ENCODE measurements around the gene GOLGA8M.
A peak's percentile ranks its signal among the peaks of the same experiment; 100 is the strongest.
"Not testable (repeated sequence)": the region's sequence is repeated elsewhere in the genome, so short reads cannot be mapped to it uniquely, and the experiment has no call there.

GOLGA8M gene, protein sequence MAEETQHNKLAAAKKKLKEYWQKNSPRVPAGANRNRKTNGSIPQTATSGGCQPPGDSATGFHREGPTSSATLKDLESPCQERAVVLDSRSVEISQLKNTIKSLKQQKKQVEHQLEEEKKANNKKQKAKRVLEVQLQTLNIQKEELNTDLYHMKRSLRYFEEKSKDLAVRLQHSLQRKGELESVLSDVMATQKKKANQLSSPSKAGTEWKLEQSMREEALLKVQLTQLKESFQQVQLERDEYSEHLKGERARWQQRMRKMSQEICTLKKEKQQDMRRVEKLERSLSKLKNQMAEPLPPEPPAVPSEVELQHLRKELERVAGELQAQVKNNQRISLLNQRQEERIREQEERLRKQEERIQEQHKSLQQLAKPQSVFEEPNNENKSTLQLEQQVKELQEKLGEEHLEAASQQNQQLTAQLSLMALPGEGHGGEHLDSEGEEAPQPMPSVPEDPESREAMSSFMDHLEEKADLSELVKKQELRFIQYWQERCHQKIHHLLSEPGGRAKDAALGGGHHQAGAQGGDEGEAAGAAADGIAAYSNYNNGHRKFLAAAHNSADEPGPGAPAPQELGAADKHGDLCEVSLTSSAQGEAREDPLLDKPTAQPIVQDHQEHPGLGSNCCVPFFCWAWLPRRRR
- total RNA-seq: 0 to 2.6 (median 0.07) reads per million in 17 experiments

DNA sequence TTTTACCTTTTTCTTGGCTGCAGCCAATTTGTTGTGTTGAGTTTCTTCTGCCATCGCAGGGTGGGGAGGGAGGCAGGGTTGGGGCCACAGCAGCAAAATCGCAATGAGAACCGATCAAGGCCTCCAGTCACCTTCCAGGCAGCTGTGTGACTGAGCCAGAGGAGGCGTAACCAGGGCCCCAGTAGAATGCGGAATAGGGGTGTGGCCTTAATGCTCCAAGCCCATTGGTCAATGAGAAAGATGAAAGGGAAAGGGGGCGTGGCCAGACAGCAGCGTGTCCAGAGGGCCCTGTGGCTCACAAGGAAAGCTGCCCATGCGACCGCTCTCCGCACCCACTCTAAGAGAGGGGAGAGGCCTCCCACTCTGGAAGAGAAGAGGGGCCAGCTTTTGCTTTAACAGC lies at the start of gene GOLGA8M:
TSS of gene GOLGA8M (minus strand) at position 152 of the 400 bp plus-strand sequence. CDS start at position 54, 98 bp downstream.
- not testable (repeated sequence) for DNase-seq

- not testable (repeated sequence) for DNase-seq
Measured at GRCh38 chr15:28742890-28743289, 30.7 kb upstream of the GOLGA8M start.

DNA sequence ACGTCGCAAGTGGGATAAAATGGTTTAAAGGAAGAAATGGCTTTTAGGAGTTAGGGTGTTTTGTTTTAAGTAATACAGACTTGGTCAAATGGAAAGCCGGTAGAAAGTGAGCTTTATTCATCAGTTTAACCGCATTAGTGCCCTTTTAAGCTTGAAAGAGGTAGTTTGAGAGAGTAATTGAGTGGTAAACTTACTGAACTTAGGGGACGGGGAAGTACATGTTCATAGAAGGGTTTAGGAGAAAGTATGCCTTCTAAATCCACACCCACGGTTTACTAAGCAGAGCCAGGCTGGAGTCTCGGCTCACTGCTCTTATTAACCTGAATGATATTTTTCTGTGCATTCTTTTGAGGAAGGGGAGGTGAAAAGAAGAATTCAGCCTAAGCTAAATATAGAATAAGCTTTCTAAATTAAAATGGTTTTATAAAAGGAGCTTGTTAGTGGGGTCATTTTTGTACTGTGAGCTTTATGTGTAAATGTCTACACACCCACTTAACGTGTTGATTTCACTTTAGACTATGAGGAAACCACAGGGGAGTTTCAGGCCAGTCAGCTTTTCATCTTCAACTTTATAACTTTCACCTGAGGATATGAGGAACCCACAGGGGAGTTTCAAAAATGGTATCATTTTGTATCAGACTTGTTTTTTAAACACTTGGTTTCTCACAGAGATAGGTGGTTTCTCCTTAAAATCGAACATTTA lies 26.5 kb upstream of the GOLGA8M start:
- DNase-seq: not testable (repeated sequence)

DNA sequence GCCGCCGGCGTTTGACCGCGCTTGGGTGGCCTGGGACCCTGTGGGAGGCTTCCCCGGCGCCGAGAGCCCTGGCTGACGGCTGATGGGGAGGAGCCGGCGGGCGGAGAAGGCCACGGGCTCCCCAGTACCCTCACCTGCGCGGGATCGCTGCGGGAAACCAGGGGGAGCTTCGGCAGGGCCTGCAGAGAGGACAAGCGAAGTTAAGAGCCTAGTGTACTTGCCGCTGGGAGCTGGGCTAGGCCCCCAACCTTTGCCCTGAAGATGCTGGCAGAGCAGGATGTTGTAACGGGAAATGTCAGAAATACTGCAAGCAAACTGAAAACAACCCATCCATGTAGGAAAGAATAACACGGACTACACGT lies 26.0 kb upstream of the GOLGA8M start:
- DNase-seq: not testable (repeated sequence)

DNA sequence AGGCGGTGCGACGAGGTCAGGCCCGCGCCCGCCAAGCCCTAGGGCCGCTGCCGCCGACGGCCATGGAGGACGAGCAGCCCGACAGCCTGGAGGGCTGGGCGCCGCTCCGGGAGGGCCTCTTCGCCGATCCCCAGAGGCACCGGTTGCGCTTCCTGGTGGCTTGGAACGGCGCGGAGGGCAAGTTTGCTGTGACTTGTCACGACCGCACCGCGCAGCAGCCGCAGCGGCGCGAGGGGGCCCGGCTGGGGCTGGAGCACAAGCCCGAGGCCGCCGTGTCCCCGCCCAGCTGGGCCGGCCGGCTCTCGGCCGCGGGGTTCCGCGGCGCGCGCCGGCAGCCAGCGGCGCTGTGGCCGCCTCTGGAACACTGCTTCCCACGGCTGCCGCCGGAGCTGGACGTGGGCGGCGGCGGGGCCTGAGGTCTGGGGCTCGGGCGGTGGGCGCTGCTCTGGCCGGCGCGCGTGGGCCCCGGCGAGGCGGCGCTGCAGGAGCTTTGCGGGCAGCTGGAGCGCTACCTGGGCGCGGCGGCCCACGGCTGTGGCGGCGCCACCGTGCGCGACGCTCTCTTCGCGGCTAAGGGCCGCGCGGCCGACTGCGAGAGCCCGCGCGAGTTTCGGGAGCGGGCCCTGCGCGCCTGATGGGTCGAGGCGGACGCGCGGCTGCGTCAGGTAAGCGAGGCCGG lies 25.4 kb upstream of the GOLGA8M start:
- peak; percentile 24 to 64 (median 42) for DNase-seq

GRCh38 chr15:28728061-28728460 lies 15.8 kb upstream of the GOLGA8M start:
- DNase-seq: not testable (repeated sequence)

DNA sequence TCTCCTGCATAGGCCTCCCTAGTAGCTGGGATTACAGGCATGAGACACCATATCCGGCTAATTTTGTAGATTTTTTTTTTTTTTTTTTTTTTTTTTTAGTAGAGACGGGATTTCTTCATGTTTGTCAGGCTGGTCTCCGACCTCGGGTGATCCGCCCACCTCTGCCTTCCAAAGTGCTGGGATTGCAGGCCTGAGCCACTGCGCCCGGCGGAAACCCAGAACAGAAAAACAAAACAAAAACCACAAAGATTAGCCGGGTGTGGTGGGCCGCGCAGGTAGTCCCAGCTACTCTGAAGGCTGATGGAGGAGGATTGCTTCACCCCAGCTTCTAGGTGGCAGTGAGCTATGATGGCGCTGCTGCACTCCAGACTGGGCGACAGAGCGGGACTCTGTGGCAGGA lies 14.8 kb upstream of the GOLGA8M start:
- not testable (repeated sequence) for DNase-seq

DNA sequence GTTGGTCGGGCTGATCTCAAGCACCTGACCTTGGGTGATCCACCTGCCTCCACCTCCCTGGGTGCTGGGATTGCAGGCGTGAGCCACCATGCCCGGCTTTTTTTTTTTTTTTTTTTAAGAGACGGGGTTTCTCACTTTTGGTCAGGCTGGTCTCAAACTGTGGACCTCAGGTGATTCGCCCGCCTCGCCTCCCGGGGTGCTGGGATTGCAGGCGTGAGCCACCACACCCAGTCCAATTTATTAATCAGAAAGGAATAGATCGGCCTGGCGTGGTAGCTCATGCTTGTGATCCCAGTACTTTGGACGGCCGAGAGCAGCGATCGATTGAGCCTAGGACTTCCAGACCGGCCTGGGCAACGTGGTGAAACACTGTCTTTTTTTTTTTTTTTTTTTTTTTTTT lies 13.9 kb upstream of the GOLGA8M start:
- DNase-seq: no peak

GRCh38 chr15:28725556-28725955 lies 13.3 kb upstream of the GOLGA8M start:
- no peak for DNase-seq

GRCh38 chr15:28723986-28724385 lies 11.8 kb upstream of the GOLGA8M start:
- not testable (repeated sequence) for DNase-seq

GRCh38 chr15:28719626-28720025 lies 7.4 kb upstream of the GOLGA8M start:
- not testable (repeated sequence) for DNase-seq

DNA sequence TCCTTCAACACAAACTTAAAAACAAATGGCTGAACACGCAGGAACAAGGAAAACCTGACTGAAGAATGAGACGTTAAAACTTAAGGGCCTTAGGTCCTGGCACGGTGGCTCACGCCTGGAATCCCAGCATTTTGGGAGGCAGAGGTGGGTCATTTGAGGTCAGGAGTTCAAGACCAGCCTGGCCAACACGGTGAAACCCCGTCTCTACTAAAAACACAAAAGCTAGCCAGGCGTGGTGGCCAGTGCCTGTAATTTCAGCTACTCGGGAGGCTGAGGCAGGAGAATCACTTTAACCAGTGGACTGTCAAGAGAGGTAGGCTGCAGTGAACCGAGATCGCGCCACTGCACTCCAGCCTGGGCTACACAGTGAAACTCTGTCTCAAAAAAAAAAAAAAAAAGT lies 6.4 kb upstream of the GOLGA8M start:
- DNase-seq: not testable (repeated sequence)

DNA sequence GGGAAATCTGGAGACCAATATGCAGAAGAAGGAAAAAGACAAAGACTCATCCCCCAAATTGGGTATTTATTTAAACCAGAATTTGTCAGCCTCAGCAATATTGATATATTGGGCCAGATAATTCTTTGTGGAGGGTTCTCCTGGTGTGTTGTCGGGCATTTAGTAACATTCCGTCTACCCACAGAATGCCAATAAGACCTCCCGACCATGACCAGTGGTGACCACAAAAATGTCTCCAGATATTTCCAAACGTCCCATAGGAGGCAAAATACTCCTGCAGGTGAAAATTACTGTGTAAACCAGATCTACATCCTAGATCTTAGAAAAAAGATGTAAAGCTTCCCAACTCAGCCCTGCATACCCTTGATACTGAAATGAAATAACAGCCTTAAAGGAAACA lies 2.0 kb upstream of the GOLGA8M start:
- DNase-seq: not testable (repeated sequence)

DNA sequence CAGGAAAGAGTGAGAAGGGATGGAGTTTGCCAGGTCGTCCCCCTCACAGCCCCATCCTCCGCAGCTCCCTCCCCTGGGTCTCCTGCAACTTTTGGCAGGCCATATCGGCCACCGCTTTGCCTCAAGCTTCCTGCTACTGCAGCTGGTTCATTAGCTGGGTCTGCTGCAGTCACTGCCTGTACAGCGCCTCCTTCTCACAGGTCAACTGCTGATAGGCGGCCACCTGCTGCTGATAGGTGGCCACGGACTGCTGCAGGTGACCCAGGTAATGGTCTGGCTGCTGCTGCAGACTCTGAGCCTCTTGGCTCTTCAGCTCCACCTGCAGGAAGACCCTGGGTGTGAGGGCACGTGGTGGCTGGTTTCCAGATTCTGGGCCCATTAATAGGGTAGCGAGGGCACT lies 8.3 kb downstream of the GOLGA8M start:
- not testable (repeated sequence) for DNase-seq

DNA sequence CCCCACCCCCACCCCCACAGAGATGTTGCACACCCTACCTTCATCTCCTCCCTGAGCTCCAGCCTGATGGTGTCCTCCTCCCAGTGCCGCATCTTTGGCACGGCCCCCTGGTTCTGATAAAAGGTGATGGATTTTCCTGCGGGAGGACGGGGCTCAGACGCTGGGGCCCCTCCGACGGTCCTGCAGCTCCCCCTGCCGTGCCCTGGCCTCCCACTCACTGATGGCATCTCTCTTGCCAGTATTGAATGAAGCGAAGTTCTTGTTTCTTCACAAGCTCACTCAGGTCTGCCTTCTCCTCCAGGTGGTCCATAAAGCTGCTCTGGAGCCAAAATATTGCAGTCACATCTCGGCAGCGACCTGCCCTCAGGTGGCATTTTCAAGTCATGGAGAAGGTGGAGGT lies 9.8 kb downstream of the GOLGA8M start:
- not testable (repeated sequence) for DNase-seq

- DNase-seq: not testable (repeated sequence)
Measured at GRCh38 chr15:28694006-28694751, 18.0 kb downstream of the GOLGA8M start.

GRCh38 chr15:28693021-28693420 lies 19.2 kb downstream of the GOLGA8M start:
- DNase-seq: not testable (repeated sequence)

GRCh38 chr15:28673533-28673932 lies 38.7 kb downstream of the GOLGA8M start:
- not testable (repeated sequence) for DNase-seq

DNA sequence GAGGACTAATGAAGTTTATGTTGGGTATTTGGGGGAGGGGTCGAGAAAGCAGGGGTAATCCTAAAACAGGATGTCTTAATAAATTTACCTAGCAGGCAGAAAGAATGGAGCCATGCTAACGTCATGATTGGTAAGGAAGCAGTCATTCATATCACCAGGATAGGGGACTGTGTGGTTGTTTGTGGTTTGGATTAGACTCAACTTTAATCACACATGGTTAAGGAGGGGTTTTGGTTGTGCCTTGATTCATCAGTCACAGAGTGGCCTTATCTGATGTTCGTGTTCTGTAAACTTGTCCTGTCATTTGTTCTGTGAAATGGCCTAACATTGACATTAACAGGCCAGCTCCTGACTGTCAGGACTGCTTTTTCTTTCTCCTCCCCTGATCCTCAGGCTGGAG lies 40.1 kb downstream of the GOLGA8M start:
- DNase-seq: not testable (repeated sequence)

DNA sequence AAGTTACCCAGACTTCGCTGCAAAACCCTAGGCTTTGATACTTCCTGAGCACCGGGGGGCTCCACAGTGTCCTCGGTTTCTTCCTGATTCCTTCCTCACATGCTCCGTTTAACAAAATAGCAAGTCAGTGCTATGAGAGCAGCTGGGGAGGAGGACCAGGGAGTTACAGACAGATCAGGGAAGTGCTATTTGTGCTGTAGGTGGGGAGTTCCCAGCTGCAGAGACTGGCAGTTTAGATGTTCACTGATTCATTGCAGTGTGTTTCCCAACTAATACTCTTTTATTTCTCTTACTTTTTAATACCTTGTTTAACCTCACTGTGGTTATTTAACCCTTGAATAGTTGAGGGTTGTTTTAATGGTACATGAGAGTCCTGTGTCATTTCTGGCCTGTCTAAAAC lies 45.8 kb downstream of the GOLGA8M start:
- not testable (repeated sequence) for DNase-seq

- DNase-seq: not testable (repeated sequence)
Measured at GRCh38 chr15:28664575-28664974, 47.6 kb downstream of the GOLGA8M start.

DNA sequence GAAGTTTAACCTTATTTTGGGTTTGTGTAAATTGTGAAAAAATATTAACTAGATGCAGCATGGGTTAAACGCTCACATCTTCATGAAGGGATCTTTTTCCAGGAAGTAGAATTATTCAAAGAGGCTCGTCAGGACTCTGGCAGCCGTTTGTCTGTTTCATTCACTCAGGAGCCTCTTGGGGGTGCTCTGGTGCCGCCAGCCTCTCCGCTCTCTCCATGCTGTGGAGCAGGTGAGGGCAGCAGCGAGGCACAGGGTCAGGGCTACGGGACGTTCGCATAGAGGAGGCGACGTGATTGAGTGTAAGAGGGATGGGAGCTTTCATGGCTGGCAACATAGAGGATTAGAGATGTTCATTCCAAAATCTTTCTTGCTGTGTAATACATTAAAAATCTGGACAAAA lies 48.5 kb downstream of the GOLGA8M start:
- not testable (repeated sequence) for DNase-seq

Measured in suppressor macrophage (primary cell).